ENCODE measurements around the gene SULT2B1.

- no peak for TF ChIP-seq CTCF (IDR thresholded peaks at IDR 0.05; ENCODE audit: low read depth, low read length)
- TF ChIP-seq MYC (IDR thresholded peaks at IDR 0.05; ENCODE audit: low read depth, low read length): no peak
- no peak for TF ChIP-seq POLR2A (IDR thresholded peaks at IDR 0.05; ENCODE audit: extremely low read depth, insufficient read length)
Observed at GRCh38 chr19:48533770-48534169, 18.2 kb upstream of the SULT2B1 start.

Measured in NB4 (cell line).